ENCODE results near the gene S100A5.

The S100A5 gene

GRCh38 chr1:153535242-153536011, 5.3 kb downstream of the S100A5 start, which contains the start of gene S100A6:
Gene S100A6 (minus strand): TSS chr1:153535991. CDS start chr1:153535339, 652 bp downstream.
- Histone ChIP-seq H4K5ac (ENCODE audit: low read length) (peak within 1 kb of the TSS; percentile 21), H4K8ac (ENCODE audit: low read depth, low read length) (no peak within 1 kb of the TSS), H2BK120ac (ENCODE audit: low read depth, low read length) (no peak within 1 kb of the TSS), H3K9ac (ENCODE audit: low read length) (peak within 1 kb of the TSS; percentile 52), H3K18ac (ENCODE audit: low read length) (no peak within 1 kb of the TSS), H3K79me2 (ENCODE audit: control insufficient read depth, insufficient read depth, low read length) (no peaks in the 10 kb centered on the region), H3K36me3 (ENCODE audit: control insufficient read depth, insufficient read depth, low read length) (no peaks in the 10 kb centered on the region), H3K4me1 (ENCODE audit: control insufficient read depth, low read depth, low read length) (peaks cover 2% of the 10 kb centered on the region), H2BK5ac (ENCODE audit: low read length) (no peak within 1 kb of the TSS), H3K27ac (ENCODE audit: low read depth, low read length) (no peak within 1 kb of the TSS), H2AK5ac (ENCODE audit: low read length) (peak within 1 kb of the TSS; percentile 23), H3K4ac (ENCODE audit: low read depth, low read length) (no peak within 1 kb of the TSS), H2BK15ac (replicated peaks; ENCODE audit: low read depth) (no peak within 1 kb of the TSS), H3K4me3 (ENCODE audit: low read length) (no peak within 1 kb of the TSS), H3K4me2 (ENCODE audit: low read length) (peak within 1 kb of the TSS; percentile 14), H3K56ac (ENCODE audit: low read length) (peak within 1 kb of the TSS; percentile 85), H3K27me3 (ENCODE audit: insufficient read depth, low read length, poor library complexity) (no peaks in the 10 kb centered on the region), H3K23ac (ENCODE audit: low read length) (peak within 1 kb of the TSS; percentile 90), H3K79me1 (ENCODE audit: low read length) (no peaks in the 10 kb centered on the region)
- WGBS (ENCODE audit: extremely low coverage, insufficient coverage, low lambda C conversion rate): no CpG with 5 or more reads among the region's 18 CpGs
- no peak for DNase-seq

DNA sequence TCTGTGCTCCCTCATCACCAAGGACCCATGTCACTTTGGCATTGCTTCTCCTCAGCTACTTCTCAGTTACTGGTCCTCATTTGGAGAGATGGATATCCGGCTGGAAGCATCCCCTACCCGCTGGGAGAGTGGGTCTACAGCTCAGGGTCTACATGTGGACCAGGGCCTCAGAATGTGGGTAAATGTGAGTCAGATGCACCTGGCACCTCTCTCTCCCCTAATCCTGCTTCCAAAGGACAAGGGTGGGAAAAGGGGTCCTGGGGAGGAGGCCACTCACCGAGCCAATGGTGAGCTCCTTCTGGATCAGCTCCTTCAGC, 5.9 kb downstream of the S100A5 start:
- Histone ChIP-seq H3K56ac (ENCODE audit: low read length) (peak overlapping the region; percentile 35), H4K5ac (ENCODE audit: low read length) (no peak overlapping the region), H2BK5ac (ENCODE audit: low read length) (no peak overlapping the region), H3K79me2 (ENCODE audit: control insufficient read depth, insufficient read depth, low read length) (no peaks in the 10 kb centered on the region), H2AK5ac (ENCODE audit: low read length) (no peak overlapping the region), H2BK15ac (replicated peaks; ENCODE audit: low read depth) (no peak overlapping the region), H3K79me1 (ENCODE audit: low read length) (no peaks in the 10 kb centered on the region), H3K4me2 (ENCODE audit: low read length) (no peak overlapping the region), H3K27me3 (ENCODE audit: insufficient read depth, low read length, poor library complexity) (no peaks in the 10 kb centered on the region), H3K27ac (ENCODE audit: low read depth, low read length) (no peak overlapping the region), H3K4me3 (ENCODE audit: low read length) (no peak overlapping the region), H3K18ac (ENCODE audit: low read length) (no peak overlapping the region), H3K4ac (ENCODE audit: low read depth, low read length) (no peak overlapping the region), H3K36me3 (ENCODE audit: control insufficient read depth, insufficient read depth, low read length) (no peaks in the 10 kb centered on the region), H2BK120ac (ENCODE audit: low read depth, low read length) (no peak overlapping the region), H3K9ac (ENCODE audit: low read length) (no peak overlapping the region), H3K23ac (ENCODE audit: low read length) (no peak overlapping the region), H3K4me1 (ENCODE audit: control insufficient read depth, low read depth, low read length) (peaks cover 2% of the 10 kb centered on the region), H4K8ac (ENCODE audit: low read depth, low read length) (no peak overlapping the region)
- no peak for DNase-seq
- WGBS (ENCODE audit: extremely low coverage, insufficient coverage, low lambda C conversion rate): no CpG with 5 or more reads among the region's 3 CpGs

GRCh38 chr1:153534226-153534924, 6.4 kb downstream of the S100A5 start:
- Histone ChIP-seq H3K23ac (ENCODE audit: low read length) (no peak overlapping the region), H4K5ac (ENCODE audit: low read length) (no peak overlapping the region), H3K27ac (ENCODE audit: low read depth, low read length) (no peak overlapping the region), H2AK5ac (ENCODE audit: low read length) (no peak overlapping the region), H3K4me3 (ENCODE audit: low read length) (no peak overlapping the region), H3K18ac (ENCODE audit: low read length) (no peak overlapping the region), H2BK15ac (replicated peaks; ENCODE audit: low read depth) (no peak overlapping the region), H3K79me1 (ENCODE audit: low read length) (no peaks in the 10 kb centered on the region), H3K9ac (ENCODE audit: low read length) (no peak overlapping the region), H3K4me2 (ENCODE audit: low read length) (no peak overlapping the region), H3K36me3 (ENCODE audit: control insufficient read depth, insufficient read depth, low read length) (no peaks in the 10 kb centered on the region), H2BK120ac (ENCODE audit: low read depth, low read length) (no peak overlapping the region), H3K56ac (ENCODE audit: low read length) (no peak overlapping the region), H3K79me2 (ENCODE audit: control insufficient read depth, insufficient read depth, low read length) (no peaks in the 10 kb centered on the region), H4K8ac (ENCODE audit: low read depth, low read length) (no peak overlapping the region), H3K4ac (ENCODE audit: low read depth, low read length) (no peak overlapping the region), H2BK5ac (ENCODE audit: low read length) (no peak overlapping the region), H3K4me1 (ENCODE audit: control insufficient read depth, low read depth, low read length) (peaks cover 2% of the 10 kb centered on the region), H3K27me3 (ENCODE audit: insufficient read depth, low read length, poor library complexity) (no peaks in the 10 kb centered on the region)
- DNase-seq: no peak
- no CpG with 5 or more reads among the region's 7 CpGs for WGBS (ENCODE audit: extremely low coverage, insufficient coverage, low lambda C conversion rate)

DNA sequence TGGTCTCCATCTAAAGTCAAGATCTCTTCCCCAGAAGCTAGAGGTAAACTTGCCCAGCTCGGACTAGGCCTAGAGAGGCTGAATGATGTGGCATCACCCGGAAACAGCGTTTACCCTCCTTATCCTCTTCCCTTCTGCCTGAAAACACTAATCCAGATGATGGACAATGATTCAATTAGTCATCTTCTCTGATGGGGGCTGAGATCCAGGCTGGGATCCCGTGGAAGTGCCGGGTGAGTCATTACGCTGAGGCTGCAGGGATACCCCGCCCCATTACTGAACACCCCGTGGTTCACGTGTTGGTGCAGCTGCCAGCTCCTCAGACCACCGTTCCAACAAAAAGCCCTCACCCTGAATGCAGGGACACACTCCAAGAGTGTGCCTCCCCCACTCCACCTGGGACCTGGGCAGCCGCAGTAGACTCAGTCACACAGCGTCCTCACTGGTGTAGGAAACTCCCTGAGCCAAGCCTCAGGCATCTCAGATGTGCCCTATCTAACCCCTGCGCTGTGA, 7.0 kb downstream of the S100A5 start:
- peak overlapping the region; percentile 20 for H3K9ac ChIP-seq (ENCODE audit: low read length)
- no peak overlapping the region for H2BK15ac ChIP-seq (replicated peaks; ENCODE audit: low read depth)
- H3K56ac ChIP-seq (ENCODE audit: low read length): peak overlapping the region; percentile 61
- DNase-seq: no peak
- whole genome bisulfite sequencing (ENCODE audit: extremely low coverage, insufficient coverage, low lambda C conversion rate): no CpG with 5 or more reads among the region's 13 CpGs
- no peak overlapping the region for H4K5ac ChIP-seq (ENCODE audit: low read length)
- H3K79me2 ChIP-seq (ENCODE audit: control insufficient read depth, insufficient read depth, low read length): no peaks in the 10 kb centered on the region
- H2AK5ac ChIP-seq (ENCODE audit: low read length): no peak overlapping the region
- H3K4me3 ChIP-seq (ENCODE audit: low read length): no peak overlapping the region
- H3K27me3 ChIP-seq (ENCODE audit: insufficient read depth, low read length, poor library complexity): no peaks in the 10 kb centered on the region
- peaks cover 2% of the 10 kb centered on the region for H3K4me1 ChIP-seq (ENCODE audit: control insufficient read depth, low read depth, low read length)
- no peak overlapping the region for H3K23ac ChIP-seq (ENCODE audit: low read length)
- H4K8ac ChIP-seq (ENCODE audit: low read depth, low read length): no peak overlapping the region
- no peaks in the 10 kb centered on the region for H3K36me3 ChIP-seq (ENCODE audit: control insufficient read depth, insufficient read depth, low read length)
- no peaks in the 10 kb centered on the region for H3K79me1 ChIP-seq (ENCODE audit: low read length)
- H3K18ac ChIP-seq (ENCODE audit: low read length): no peak overlapping the region
- H3K4ac ChIP-seq (ENCODE audit: low read depth, low read length): no peak overlapping the region
- H2BK120ac ChIP-seq (ENCODE audit: low read depth, low read length): no peak overlapping the region
- H2BK5ac ChIP-seq (ENCODE audit: low read length): no peak overlapping the region
- H3K27ac ChIP-seq (ENCODE audit: low read depth, low read length): no peak overlapping the region
- H3K4me2 ChIP-seq (ENCODE audit: low read length): no peak overlapping the region

GRCh38 chr1:153532769-153533599, 7.8 kb downstream of the S100A5 start:
- H2BK120ac ChIP-seq (ENCODE audit: low read depth, low read length): no peak overlapping the region
- H3K79me1 ChIP-seq (ENCODE audit: low read length): no peaks in the 10 kb centered on the region
- H2BK15ac ChIP-seq (replicated peaks; ENCODE audit: low read depth): no peak overlapping the region
- no peak overlapping the region for H3K4ac ChIP-seq (ENCODE audit: low read depth, low read length)
- H3K27ac ChIP-seq (ENCODE audit: low read depth, low read length): no peak overlapping the region
- H2BK5ac ChIP-seq (ENCODE audit: low read length): no peak overlapping the region
- peak overlapping the region; percentile 39 for H3K9ac ChIP-seq (ENCODE audit: low read length)
- no peak overlapping the region for H2AK5ac ChIP-seq (ENCODE audit: low read length)
- H4K5ac ChIP-seq (ENCODE audit: low read length): no peak overlapping the region
- no peak overlapping the region for H4K8ac ChIP-seq (ENCODE audit: low read depth, low read length)
- H3K56ac ChIP-seq (ENCODE audit: low read length): peak overlapping the region; percentile 72
- H3K4me2 ChIP-seq (ENCODE audit: low read length): peak overlapping the region; percentile 17
- peaks cover under 1% of the 10 kb centered on the region for H3K4me1 ChIP-seq (ENCODE audit: control insufficient read depth, low read depth, low read length)
- H3K79me2 ChIP-seq (ENCODE audit: control insufficient read depth, insufficient read depth, low read length): no peaks in the 10 kb centered on the region
- WGBS (ENCODE audit: extremely low coverage, insufficient coverage, low lambda C conversion rate): no CpG with 5 or more reads among the region's 34 CpGs
- H3K23ac ChIP-seq (ENCODE audit: low read length): no peak overlapping the region
- H3K18ac ChIP-seq (ENCODE audit: low read length): peak overlapping the region; percentile 3
- no peaks in the 10 kb centered on the region for H3K27me3 ChIP-seq (ENCODE audit: insufficient read depth, low read length, poor library complexity)
- DNase-seq: peak; percentile 94
- H3K36me3 ChIP-seq (ENCODE audit: control insufficient read depth, insufficient read depth, low read length): no peaks in the 10 kb centered on the region
- H3K4me3 ChIP-seq (ENCODE audit: low read length): no peak overlapping the region
